ENCODE data around the gene BLOC1S6.

The BLOC1S6 gene

GRCh38 chr15:45612790-45613415 lies 25.7 kb downstream of the BLOC1S6 start:
- no peak for TF ChIP-seq CTCF (IDR thresholded peaks at IDR 0.05)

- no peak for TF ChIP-seq CTCF (IDR thresholded peaks at IDR 0.05)
Observed at GRCh38 chr15:45616901-45617323, 29.7 kb downstream of the BLOC1S6 start.

- no peak for TF ChIP-seq CTCF (IDR thresholded peaks at IDR 0.05)
Observed at GRCh38 chr15:45618813-45619212, 31.6 kb downstream of the BLOC1S6 start.

GRCh38 chr15:45628136-45628535 lies 41.0 kb downstream of the BLOC1S6 start:
- no peak for TF ChIP-seq CTCF (IDR thresholded peaks at IDR 0.05)

GRCh38 chr15:45630917-45631691 lies 43.9 kb downstream of the BLOC1S6 start:
- no peak for TF ChIP-seq CTCF (IDR thresholded peaks at IDR 0.05)

- no peak for TF ChIP-seq CTCF (IDR thresholded peaks at IDR 0.05)
Observed at GRCh38 chr15:45631776-45632175, 44.6 kb downstream of the BLOC1S6 start.

- no peak for TF ChIP-seq CTCF (IDR thresholded peaks at IDR 0.05)
Observed at GRCh38 chr15:45634432-45635190, 47.4 kb downstream of the BLOC1S6 start, which contains the start of gene SQOR. SQOR (plus strand) TSS chr15:45635029; CDS start chr15:45658924, 23,895 bp downstream.

Data from LNCAP (cell line).